DND-41 (cell line): Measurements from ENCODE around the gene TINAGL1.

ENCODE experiments used
- EZH2 ChIP-seq: IDR thresholded peaks from 3 replicates; pipeline ENCODE4 v1.6.1; 2012; ENCODE audit warnings: borderline replicate concordance, low read depth, mild to moderate bottlenecking, moderate library complexity, low read length, inconsistent platforms; ENCODE audit not compliant: severe bottlenecking
- TF ChIP-seq, protein P1 (sequence below): IDR thresholded peaks from 2 replicates; pipeline ENCODE4 v1.5.1; 2012; ENCODE audit warnings: borderline replicate concordance, low read length, moderate library complexity, mild to moderate bottlenecking; ENCODE audit not compliant: poor library complexity, severe bottlenecking; ENCODE audit errors: extremely low read depth

DNA sequence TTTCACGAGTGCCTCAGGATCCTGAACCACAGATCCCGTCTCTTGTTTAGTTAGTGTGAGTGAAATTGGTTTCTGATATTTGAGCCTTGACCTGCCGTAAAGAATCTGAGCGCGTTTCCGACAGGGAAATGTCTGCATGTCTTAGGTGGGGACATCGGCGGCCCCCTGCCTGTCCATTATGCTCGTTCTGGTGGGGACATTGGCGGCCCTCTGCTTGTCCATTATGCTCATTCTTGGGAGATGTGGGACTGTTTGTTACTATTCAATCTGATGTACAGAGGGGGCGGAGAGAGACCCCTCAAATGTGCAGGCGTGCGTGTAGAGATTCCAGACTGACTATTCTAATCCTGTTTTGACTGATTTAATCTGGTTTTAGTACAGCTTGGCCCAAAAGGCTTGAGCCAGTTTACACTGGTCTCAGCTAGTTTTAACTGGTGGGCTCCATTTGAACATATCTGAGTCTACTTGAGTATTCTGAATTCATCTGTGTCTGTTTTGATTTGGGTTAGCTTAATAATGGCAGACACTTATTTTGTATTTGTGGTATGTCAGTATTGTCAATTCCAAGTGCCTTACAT is 6.6 kb upstream of the TINAGL1 start:
- TF ChIP-seq, protein P1, sequence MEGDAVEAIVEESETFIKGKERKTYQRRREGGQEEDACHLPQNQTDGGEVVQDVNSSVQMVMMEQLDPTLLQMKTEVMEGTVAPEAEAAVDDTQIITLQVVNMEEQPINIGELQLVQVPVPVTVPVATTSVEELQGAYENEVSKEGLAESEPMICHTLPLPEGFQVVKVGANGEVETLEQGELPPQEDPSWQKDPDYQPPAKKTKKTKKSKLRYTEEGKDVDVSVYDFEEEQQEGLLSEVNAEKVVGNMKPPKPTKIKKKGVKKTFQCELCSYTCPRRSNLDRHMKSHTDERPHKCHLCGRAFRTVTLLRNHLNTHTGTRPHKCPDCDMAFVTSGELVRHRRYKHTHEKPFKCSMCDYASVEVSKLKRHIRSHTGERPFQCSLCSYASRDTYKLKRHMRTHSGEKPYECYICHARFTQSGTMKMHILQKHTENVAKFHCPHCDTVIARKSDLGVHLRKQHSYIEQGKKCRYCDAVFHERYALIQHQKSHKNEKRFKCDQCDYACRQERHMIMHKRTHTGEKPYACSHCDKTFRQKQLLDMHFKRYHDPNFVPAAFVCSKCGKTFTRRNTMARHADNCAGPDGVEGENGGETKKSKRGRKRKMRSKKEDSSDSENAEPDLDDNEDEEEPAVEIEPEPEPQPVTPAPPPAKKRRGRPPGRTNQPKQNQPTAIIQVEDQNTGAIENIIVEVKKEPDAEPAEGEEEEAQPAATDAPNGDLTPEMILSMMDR, result no peak
- TF ChIP-seq EZH2, result no peak
